Cardiac muscle cell (in vitro differentiated cells and primary cell): ENCODE data around the gene AMY2B. TPM values are rescaled to one million over a fixed set of nuclear protein-coding genes. Genes with fewer than 3 reads are reported as not detected.
"Not testable (repeated sequence)": the region's sequence is repeated elsewhere in the genome, so short reads cannot be mapped to it uniquely, and the experiment has no call there.

Experiments
- DNase-seq, 2 donors: peaks; one replicate each; pipeline versions ENCODE4 v3.0.0 to v3.0.0-alpha.2; 2010 to 2017; ENCODE audit warnings: low read depth in 1 of 2, low spot score in 1 of 2
- H3K27ac ChIP-seq: fragments of 200-600 bp; sonication (generic); 2 replicates; pipeline ENCODE4 v1.5.1; 2016
- H3K27me3 ChIP-seq: fragments of 200-600 bp; sonication (generic); 2 replicates; pipeline ENCODE4 v1.6.0; 2016; ENCODE audit warnings: control low read depth
- H3K36me3 ChIP-seq: fragments of 200-600 bp; sonication (generic); 2 replicates; pipeline ENCODE4 v1.5.1; 2016; ENCODE audit warnings: control low read depth
- H3K4me1 ChIP-seq: fragments of 200-600 bp; sonication (generic); 2 replicates; pipeline ENCODE4 v1.8.1; 2017; ENCODE audit warnings: low read depth, mild to moderate bottlenecking, mixed run types
- H3K4me3 ChIP-seq: fragments of 200-600 bp; sonication (generic); 2 replicates; pipeline ENCODE4 v1.5.1; 2016; ENCODE audit warnings: mild to moderate bottlenecking
- H3K9me3 ChIP-seq: fragments of 200-600 bp; sonication (generic); 2 replicates; pipeline ENCODE4 v1.5.1; 2017; ENCODE audit warnings: low read depth, mild to moderate bottlenecking, control low read depth
- polyA plus RNA-seq: library from polyadenylated mRNA; unstranded; fragments of >200 nt; fragmentation: Nextera tagmentation; extraction: Ambion mirVana; gene quantifications from 2 replicates; pipeline ENCODE4 v1.2.1, GENCODE V29; 2016
- total RNA-seq: library from RNA; depleted of rRNA; stranded (reverse); fragments of >200 nt; gene quantifications from 2 replicates; pipeline ENCODE4 v1.2.3, GENCODE V29; 2016
- TF ChIP-seq, protein P1 (sequence below): IDR thresholded peaks from 2 replicates; pipeline ENCODE4 v1.5.1; 2012; ENCODE audit warnings: low read depth, mild to moderate bottlenecking, low read length

Gene AMY2B
- total and polyA plus RNA-seq, 2 experiments from 2014 or later, result 32.9 to 50.8 TPM

DNA sequence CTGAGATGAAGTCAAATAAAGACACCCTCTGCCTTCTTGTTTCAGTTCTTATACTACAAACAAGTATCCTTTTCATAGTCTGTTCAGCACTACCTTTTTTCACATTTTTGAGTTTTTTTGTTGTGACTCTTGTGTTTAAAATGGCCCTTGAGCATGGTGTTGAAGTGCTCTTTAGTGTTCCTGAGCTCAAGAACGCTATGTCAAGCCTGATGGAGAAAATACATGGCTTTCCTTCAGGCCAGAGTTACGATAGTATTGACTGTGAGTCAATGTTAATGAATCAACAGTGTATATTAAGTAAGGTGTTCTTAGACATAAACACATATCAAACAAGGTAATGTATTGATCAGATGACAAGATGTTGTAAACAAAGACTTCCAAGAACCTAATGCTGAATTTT lies 33.2 kb upstream of the AMY2B start:
- Histone ChIP-seq H3K4me3 (no peak overlapping the region), H3K4me1 (no peaks in the 10 kb centered on the region), H3K36me3 (peaks cover 79% of the 10 kb centered on the region), H3K27ac (no peak overlapping the region), H3K27me3 (no peaks in the 10 kb centered on the region), H3K9me3 (no peaks in the 10 kb centered on the region)
- TF ChIP-seq, protein P1, sequence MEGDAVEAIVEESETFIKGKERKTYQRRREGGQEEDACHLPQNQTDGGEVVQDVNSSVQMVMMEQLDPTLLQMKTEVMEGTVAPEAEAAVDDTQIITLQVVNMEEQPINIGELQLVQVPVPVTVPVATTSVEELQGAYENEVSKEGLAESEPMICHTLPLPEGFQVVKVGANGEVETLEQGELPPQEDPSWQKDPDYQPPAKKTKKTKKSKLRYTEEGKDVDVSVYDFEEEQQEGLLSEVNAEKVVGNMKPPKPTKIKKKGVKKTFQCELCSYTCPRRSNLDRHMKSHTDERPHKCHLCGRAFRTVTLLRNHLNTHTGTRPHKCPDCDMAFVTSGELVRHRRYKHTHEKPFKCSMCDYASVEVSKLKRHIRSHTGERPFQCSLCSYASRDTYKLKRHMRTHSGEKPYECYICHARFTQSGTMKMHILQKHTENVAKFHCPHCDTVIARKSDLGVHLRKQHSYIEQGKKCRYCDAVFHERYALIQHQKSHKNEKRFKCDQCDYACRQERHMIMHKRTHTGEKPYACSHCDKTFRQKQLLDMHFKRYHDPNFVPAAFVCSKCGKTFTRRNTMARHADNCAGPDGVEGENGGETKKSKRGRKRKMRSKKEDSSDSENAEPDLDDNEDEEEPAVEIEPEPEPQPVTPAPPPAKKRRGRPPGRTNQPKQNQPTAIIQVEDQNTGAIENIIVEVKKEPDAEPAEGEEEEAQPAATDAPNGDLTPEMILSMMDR, result no peak
- no peak for DNase-seq

DNA sequence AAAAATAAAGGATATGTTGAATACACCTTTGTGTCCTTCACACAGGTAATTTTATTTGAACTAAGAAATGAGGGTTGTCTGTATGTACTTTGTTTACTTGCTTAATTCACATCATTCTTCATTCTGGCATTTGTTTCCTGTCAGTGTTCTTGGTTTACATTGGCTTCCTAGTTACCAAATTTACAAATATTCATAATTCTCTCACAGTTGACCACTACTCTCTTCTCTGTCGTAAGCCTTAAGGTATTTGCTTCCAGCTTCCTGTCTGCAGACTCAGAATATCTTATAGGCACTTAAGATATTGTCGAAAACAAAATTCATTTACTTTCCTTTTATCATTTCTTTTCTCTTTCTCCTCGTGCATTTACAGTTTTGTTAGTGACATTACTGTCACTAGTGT lies 30.0 kb upstream of the AMY2B start:
- Histone ChIP-seq H3K4me1 (no peaks in the 10 kb centered on the region), H3K27me3 (no peaks in the 10 kb centered on the region), H3K9me3 (no peaks in the 10 kb centered on the region), H3K27ac (no peak overlapping the region), H3K4me3 (no peak overlapping the region), H3K36me3 (peaks cover 91% of the 10 kb centered on the region)
- no peak for DNase-seq
- TF ChIP-seq, protein P1, result no peak

DNA sequence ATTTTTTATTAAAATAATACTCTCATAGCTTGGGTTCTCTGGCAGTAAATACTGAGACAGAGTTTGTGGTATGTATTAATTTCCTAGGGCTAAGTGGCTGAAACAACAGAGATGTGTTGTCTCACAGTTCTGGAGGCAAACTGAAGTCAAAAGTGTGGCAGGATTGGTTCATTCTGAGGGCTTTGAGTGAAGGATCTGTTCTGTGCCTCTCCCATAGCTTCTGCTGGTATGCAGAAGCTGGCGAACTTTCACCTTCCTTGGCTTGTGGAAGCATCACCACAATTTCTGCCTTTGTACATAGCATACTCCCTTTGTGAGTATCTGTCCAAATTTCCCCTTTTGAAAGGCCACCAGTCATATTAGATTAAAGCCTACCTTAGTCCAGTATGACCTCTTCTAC lies 24.9 kb upstream of the AMY2B start:
- no peak overlapping the region for H3K4me3 ChIP-seq
- TF ChIP-seq, protein P1, result no peak
- peaks cover 84% of the 10 kb centered on the region for H3K36me3 ChIP-seq
- H3K27me3 ChIP-seq, result no peaks in the 10 kb centered on the region
- H3K9me3 ChIP-seq, result no peaks in the 10 kb centered on the region
- peak in 1 of 2 donors; percentile 3 for DNase-seq
- H3K4me1 ChIP-seq, result no peaks in the 10 kb centered on the region
- H3K27ac ChIP-seq, result peak overlapping the region; percentile 20

DNA sequence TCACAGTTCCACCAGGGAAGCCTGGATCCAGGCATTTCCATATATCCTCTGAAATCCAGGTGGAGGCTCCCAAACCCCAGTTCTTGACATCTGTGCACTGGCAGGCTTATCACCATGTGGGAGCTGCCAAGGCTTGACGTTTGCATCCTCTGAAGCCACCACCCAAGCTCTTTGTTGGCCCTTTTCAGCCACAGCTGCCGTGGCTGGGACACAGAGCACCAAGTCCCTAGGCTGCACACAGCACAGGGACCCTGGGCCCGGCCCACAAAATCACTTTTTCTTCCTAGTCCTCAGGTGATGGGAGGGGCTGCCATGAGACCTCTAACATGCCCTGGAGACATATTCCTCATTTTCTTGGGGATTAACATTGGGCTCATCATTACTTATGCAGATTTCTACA lies 23.5 kb upstream of the AMY2B start:
- no peaks in the 10 kb centered on the region for H3K9me3 ChIP-seq
- peaks cover 84% of the 10 kb centered on the region for H3K36me3 ChIP-seq
- H3K27ac ChIP-seq, result no peak overlapping the region
- DNase-seq, result no peak
- H3K27me3 ChIP-seq, result no peaks in the 10 kb centered on the region
- TF ChIP-seq, protein P1, result no peak
- no peaks in the 10 kb centered on the region for H3K4me1 ChIP-seq
- H3K4me3 ChIP-seq, result no peak overlapping the region

DNA sequence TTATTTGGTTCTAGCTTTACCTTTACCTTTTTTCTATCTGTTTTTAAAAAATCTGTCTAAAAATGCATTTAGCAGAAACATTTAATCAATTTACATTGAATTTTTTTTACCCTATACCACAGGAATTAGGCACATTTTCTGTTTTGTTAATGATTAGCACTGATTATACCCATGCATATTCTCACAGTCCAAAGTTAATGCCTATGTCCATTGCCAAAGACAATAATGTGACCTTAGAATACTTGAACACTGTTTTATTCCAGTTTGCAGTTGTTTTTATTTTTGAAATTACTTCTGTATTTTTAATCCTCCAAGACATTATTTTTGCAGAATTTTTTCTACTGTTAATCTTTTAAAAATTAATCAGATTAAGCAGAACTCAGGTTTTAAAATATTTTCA lies 11.0 kb upstream of the AMY2B start:
- DNase-seq, result no peak
- Histone ChIP-seq H3K4me1 (no peaks in the 10 kb centered on the region), H3K9me3 (no peaks in the 10 kb centered on the region), H3K27ac (no peak overlapping the region), H3K36me3 (peaks cover 6% of the 10 kb centered on the region), H3K27me3 (no peaks in the 10 kb centered on the region), H3K4me3 (no peak overlapping the region)
- TF ChIP-seq, protein P1, result no peak

DNA sequence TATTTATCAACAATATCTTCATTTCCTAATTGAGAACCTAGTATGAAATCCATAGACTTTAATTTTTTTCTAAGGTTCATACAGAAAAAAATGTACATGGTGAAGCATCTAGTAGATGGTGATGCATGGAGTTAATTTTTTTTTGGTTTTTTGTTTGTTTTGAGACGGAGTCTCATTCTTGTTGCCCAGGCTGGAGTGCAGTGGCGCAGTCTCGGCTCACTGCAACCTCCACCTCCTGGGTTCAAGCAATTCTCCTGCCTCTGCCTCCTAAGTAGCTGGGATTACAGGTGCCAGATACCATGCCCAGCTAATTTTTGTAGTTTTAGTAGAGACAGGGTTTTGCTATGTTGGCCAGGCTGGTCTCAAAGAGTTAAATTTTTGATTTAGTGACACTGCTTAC lies 10.3 kb upstream of the AMY2B start:
- H3K4me1 ChIP-seq, H3K27me3 ChIP-seq, H3K4me3 ChIP-seq, H3K27ac ChIP-seq, DNase-seq, H3K36me3 ChIP-seq, H3K9me3 ChIP-seq: not testable (repeated sequence)
